IMR-90 (cell line): Measurements from ENCODE around the gene LATS2. TPM values are rescaled to one million over a fixed set of nuclear protein-coding genes. Genes with fewer than 3 reads are reported as not detected.

Experiments
- ATAC-seq: fragments of 200-7000 bp; cut with Tn5 transposase; 2 replicates; pipeline ENCODE4 v1.9.1; 2020; ENCODE audit warnings: low read depth, mild to moderate bottlenecking, moderate library complexity
- BruUV-seq: library from RNA; stranded (reverse); fragments of 400-500 nt; replicated peaks from 2 replicates; lab custom pipeline; 2021; lab: Mats Ljungman, UMichigan
- CTCF ChIA-PET: fragments of 300-600 bp; formaldehyde crosslinking; extraction: SDS; loops from one replicate; lab custom pipeline; 2021; ENCODE audit warnings: antibody characterized with exemption; lab: Yijun Ruan, JAX
- POLR2A ChIA-PET: fragments of 300-600 bp; sonication (Branson Sonifier 250); formaldehyde crosslinking; loops from one replicate; lab custom pipeline; 2022; ENCODE audit warnings: antibody characterized with exemption; ENCODE audit not compliant: unreplicated experiment; lab: Charles Lee
- DNase-seq: peaks from one replicate; pipeline ENCODE4 v3.0.0; 2013
- H2AFZ ChIP-seq: replicated peaks from 2 replicates; pipeline ENCODE3; 2013; ENCODE audit warnings: low read length, mild to moderate bottlenecking; ENCODE audit not compliant: poor library complexity
- H2AK5ac ChIP-seq: 2 replicates; pipeline ENCODE4 v1.6.1; 2013; ENCODE audit warnings: low read depth, low read length, inconsistent platforms
- H2AK9ac ChIP-seq: replicated peaks from 2 replicates; pipeline ENCODE3; 2013; ENCODE audit warnings: mild to moderate bottlenecking, low read depth, low read length, moderate library complexity; ENCODE audit not compliant: poor library complexity
- H2BK120ac ChIP-seq: 2 replicates; pipeline ENCODE4 v1.6.1; 2013; ENCODE audit warnings: low read depth, low read length, inconsistent platforms
- H2BK15ac ChIP-seq: 3 replicates; pipeline ENCODE4 v1.6.1; 2013; ENCODE audit warnings: low read depth, low read length, inconsistent platforms
- H2BK20ac ChIP-seq: 2 replicates; pipeline ENCODE4 v1.6.1; 2013; ENCODE audit warnings: low read depth, mild to moderate bottlenecking, inconsistent platforms, low read length, moderate library complexity
- H2BK5ac ChIP-seq: 2 replicates; pipeline ENCODE4 v1.6.1; 2013; ENCODE audit warnings: mild to moderate bottlenecking, low read depth, low read length, inconsistent platforms; ENCODE audit not compliant: poor library complexity, severe bottlenecking
- H3K14ac ChIP-seq: replicated peaks from 2 replicates; pipeline ENCODE4 v1.6.1; 2013; ENCODE audit warnings: low read depth, low read length, inconsistent platforms
- H3K18ac ChIP-seq: 2 replicates; pipeline ENCODE4 v1.6.1; 2013; ENCODE audit warnings: low read depth, low read length, control low read depth
- H3K23ac ChIP-seq: 2 replicates; pipeline ENCODE4 v1.6.1; 2013; ENCODE audit warnings: low read depth, low read length, inconsistent platforms
- H3K27ac ChIP-seq: 2 replicates; pipeline ENCODE4 v1.5.1; 2013; ENCODE audit warnings: mild to moderate bottlenecking, control low read depth, low read length; ENCODE audit not compliant: insufficient read depth
- H3K27me3 ChIP-seq: 2 replicates; pipeline ENCODE4 v1.6.1; 2013; ENCODE audit warnings: low read length; ENCODE audit not compliant: control insufficient read depth, insufficient read depth
- H3K36me3 ChIP-seq: 2 replicates; pipeline ENCODE4 v1.6.1; 2013; ENCODE audit warnings: low read length, mixed read lengths; ENCODE audit not compliant: control insufficient read depth, insufficient read depth
- H3K4ac ChIP-seq: 2 replicates; pipeline ENCODE4 v1.6.1; 2013; ENCODE audit warnings: low read depth, low read length, inconsistent platforms
- H3K4me1 ChIP-seq: 2 replicates; pipeline ENCODE4 v1.6.1; 2013; ENCODE audit warnings: low read length, mixed read lengths; ENCODE audit not compliant: control insufficient read depth, insufficient read depth
- H3K4me2 ChIP-seq: 2 replicates; pipeline ENCODE4 v1.6.1; 2013; ENCODE audit warnings: low read depth, mild to moderate bottlenecking, control low read depth, low read length, moderate library complexity
- H3K4me3 ChIP-seq: 2 replicates; pipeline ENCODE4 v1.5.1; 2013; ENCODE audit warnings: low read depth, mild to moderate bottlenecking, control low read depth, low read length, moderate library complexity; ENCODE audit not compliant: insufficient read depth
- H3K56ac ChIP-seq: 2 replicates; pipeline ENCODE4 v1.6.1; 2013; ENCODE audit warnings: low read length, inconsistent platforms; ENCODE audit not compliant: insufficient read depth; ENCODE audit errors: extremely low read depth
- H3K79me1 ChIP-seq, 2 experiments: 2 replicates each; pipeline ENCODE4 v1.6.1; 2013; ENCODE audit warnings: low read length in 2 of 2, inconsistent platforms in 1 of 2, low read depth in 1 of 2
- H3K9ac ChIP-seq: 2 replicates; pipeline ENCODE4 v1.6.1; 2013; ENCODE audit warnings: low read depth, low read length, control low read depth
- H3K9me1 ChIP-seq: 2 replicates; pipeline ENCODE4 v1.6.1; 2013; ENCODE audit warnings: low read length, inconsistent platforms; ENCODE audit not compliant: insufficient read depth
- H3K9me3 ChIP-seq: 2 replicates; pipeline ENCODE4 v1.6.1; 2013; ENCODE audit warnings: low read length; ENCODE audit not compliant: control insufficient read depth, insufficient read depth
- H4K20me1 ChIP-seq: 2 replicates; pipeline ENCODE4 v1.6.1; 2013; ENCODE audit warnings: low read length, inconsistent platforms; ENCODE audit not compliant: insufficient read depth
- H4K5ac ChIP-seq: 2 replicates; pipeline ENCODE4 v1.6.1; 2013; ENCODE audit warnings: mild to moderate bottlenecking, low read depth, low read length, control low read depth
- H4K8ac ChIP-seq, 2 experiments: 2 replicates each; pipeline ENCODE4 v1.6.1; 2013; ENCODE audit warnings: low read depth in 2 of 2, low read length in 2 of 2, control low read depth in 1 of 2, inconsistent platforms in 1 of 2
- H4K91ac ChIP-seq: 2 replicates; pipeline ENCODE4 v1.6.1; 2013; ENCODE audit warnings: low read depth, low read length, inconsistent platforms; ENCODE audit not compliant: insufficient read depth
- BHLHE40 ChIP-seq: fragments of 150-350 bp; IDR thresholded peaks from 2 replicates; pipeline ENCODE4 v1.6.1; 2016; ENCODE audit warnings: mild to moderate bottlenecking, low read depth, low read length
- CEBPB ChIP-seq: IDR thresholded peaks from 2 replicates; pipeline ENCODE4 v1.6.1; 2012; ENCODE audit warnings: low read depth, low read length, improper control_type of control experiment
- CHD1 ChIP-seq: IDR thresholded peaks from 2 replicates; pipeline ENCODE4 v1.6.1; 2012; ENCODE audit warnings: low read depth, low read length, improper control_type of control experiment
- CTCF ChIP-seq: conservative IDR thresholded peaks from 2 replicates; pipeline ENCODE4 v1.5.1; 2012; ENCODE audit warnings: mild to moderate bottlenecking, low read depth, low read length, improper control_type of control experiment
- ELK1 ChIP-seq: fragments of 150-350 bp; IDR thresholded peaks from 2 replicates; pipeline ENCODE4 v1.6.1; 2016; ENCODE audit warnings: low read depth, mild to moderate bottlenecking, low read length, moderate library complexity, borderline replicate concordance
- FOS ChIP-seq: fragments of 150-350 bp; IDR thresholded peaks from 2 replicates; pipeline ENCODE4 v1.6.1; 2016; ENCODE audit warnings: low read depth, low read length
- MAFK ChIP-seq: IDR thresholded peaks from 2 replicates; pipeline ENCODE4 v1.6.1; 2012; ENCODE audit warnings: low read depth, low read length, improper control_type of control experiment
- MAZ ChIP-seq: IDR thresholded peaks from 2 replicates; pipeline ENCODE4 v1.6.1; 2012; ENCODE audit warnings: low read depth, mild to moderate bottlenecking, low read length, improper control_type of control experiment, moderate library complexity, borderline replicate concordance
- MXI1 ChIP-seq: IDR thresholded peaks from 2 replicates; pipeline ENCODE4 v1.6.1; 2012; ENCODE audit warnings: low read depth, mild to moderate bottlenecking, low read length, moderate library complexity, borderline replicate concordance
- RCOR1 ChIP-seq: IDR thresholded peaks from 2 replicates; pipeline ENCODE4 v1.6.1; 2012; ENCODE audit warnings: mild to moderate bottlenecking, low read length, improper control_type of control experiment; ENCODE audit not compliant: insufficient replicate concordance
- USF2 ChIP-seq: fragments of 150-350 bp; IDR thresholded peaks from 2 replicates; pipeline ENCODE4 v1.6.1; 2017; ENCODE audit warnings: mild to moderate bottlenecking, antibody characterized with exemption, low read length, low read depth
- WGBS, 2 experiments: methylation state at CpG; one replicate each; pipeline versions ENCODE4 v1.1.5 to v1.1.7; 2013; ENCODE audit warnings: missing lambda C conversion rate in 2 of 2; ENCODE audit not compliant: insufficient read length in 1 of 2; ENCODE audit errors: extremely low coverage in 2 of 2; 5-methylcytosine and 5-hydroxymethylcytosine counted together
- dilution Hi-C: fragments of 300-500 bp; cut with HindIII; formaldehyde crosslinking; loops from one replicate; pipeline ENCODE4 v1.14.3; 2018; ENCODE audit warnings: low sequenced_read_pairs; ENCODE audit not compliant: unreplicated experiment
- in situ Hi-C: fragments of 300-500 bp; cut with MboI; formaldehyde crosslinking; loops from 3 replicates; pipeline ENCODE4 v1.14.3; 2019; ENCODE audit warnings: low sequenced_read_pairs, inconsistent platforms, mixed read lengths
- intact Hi-C: fragments of 100-400 bp; cut with micrococcal nuclease; formaldehyde crosslinking; loops from 2 replicates; pipeline ENCODE4 v1.10.0; 2022
- polyA plus RNA-seq, 3 experiments: library from polyadenylated mRNA; depleted of rRNA; stranded (reverse); fragments of >200 nt; gene quantifications; 2 replicates each; pipeline ENCODE4 v1.2.3, GENCODE V29; 2012; ENCODE audit warnings: low replicate concordance in 1 of 3
- total RNA-seq: library from RNA; depleted of rRNA; stranded (reverse); fragments of >200 nt; gene quantifications from 2 replicates; pipeline ENCODE4 v1.2.3, GENCODE V29; 2012

The LATS2 gene
- total and polyA plus RNA-seq, 2 of the 4 experiments (the other 2 are of a cell fraction), result 12.7 to 22.4 TPM

- TF ChIP-seq MAZ (no peak), FOS (peak; percentile 86), MAFK (peak; percentile 67), CHD1 (peak; percentile 54; the same call in 1 of the 2 replicates), ELK1 (no peak), CTCF (no peak), CEBPB (peak; percentile 100), MXI1 (no peak), BHLHE40 (peak; percentile 71), USF2 (peak; percentile 67), RCOR1 (peak; percentile 81)
- Histone ChIP-seq H3K9me1 (peaks cover 10% of the 10 kb centered on the region), H2BK120ac (peak overlapping the region; percentile 82; the same call in 1 of the 2 replicates), H2BK5ac (peak overlapping the region; percentile 95), H2AK5ac (no peak overlapping the region), H3K23ac (no peak overlapping the region), H4K8ac (no peak overlapping the region), H3K14ac (no peak overlapping the region), H4K91ac (no peak overlapping the region), H2BK15ac (no peak overlapping the region), H3K4ac (no peak overlapping the region), H3K4me1 (peaks cover 22% of the 10 kb centered on the region), H3K56ac (no peak overlapping the region), H3K4me3 (no peak overlapping the region), H3K27me3 (no peaks in the 10 kb centered on the region), H2BK20ac (peak overlapping the region; percentile 60; the same call in 1 of the 2 replicates), H3K18ac (no peak overlapping the region), H3K9me3 (no peaks in the 10 kb centered on the region), H3K9ac (no peak overlapping the region), H3K4me2 (no peak overlapping the region; the same call in 1 of the 2 replicates), H3K36me3 (no peaks in the 10 kb centered on the region), H2AK9ac (no peak overlapping the region), H4K20me1 (no peaks in the 10 kb centered on the region), H3K79me1 (peaks cover 0 to 14% of the 10 kb centered on the region in 2 experiments; a peak in 1 of 4 replicates), H2AFZ (no peak overlapping the region), H4K5ac (no peak overlapping the region), H3K27ac (peak overlapping the region; percentile 4; the same call in 1 of the 2 replicates)
- ChIA-PET CTCF (interaction anchor here (1.3 kb wide), 1 partner anchor 64 kb away, joined by 3 read pairs; no protein-coding TSS in a partner anchor), POLR2A (interaction anchor here (0.6 to 1.2 kb wide), 3 partner anchors 30 to 107 kb away, joined by 3 to 4 read pairs (median 3); no protein-coding TSS in a partner anchor)
- DNase-seq, result peak; percentile 99
- dilution Hi-C loops (no loop called here), in situ Hi-C loops (loop anchor here (10.0 kb wide), 1 partner anchor 55 kb away; no protein-coding TSS in a partner anchor), intact Hi-C loops (loop anchor here (10.0 kb wide), 1 partner anchor 405 kb away; no protein-coding TSS in a partner anchor)
- BruUV-seq, result no TSS peak
- ATAC-seq, result peak; percentile 86
- no CpG with 5 or more reads among the region's 6 CpGs for WGBS, 2 experiments
Measured at GRCh38 chr13:21069561-21070004, 8.2 kb upstream of the LATS2 start.
